HepG2 (cell line): ENCODE results near the gene CPEB3. TPM values are rescaled to one million over a fixed set of nuclear protein-coding genes. Genes with fewer than 3 reads are reported as not detected.

Experiments used
- AGO2 ChIP-seq: fragments of 200-400 bp; formaldehyde crosslinking; optimal IDR thresholded peaks from 2 replicates; pipeline ENCODE3; 2017; ENCODE audit warnings: mild to moderate bottlenecking, low read depth, low read length, moderate library complexity
- ATM ChIP-seq: fragments of 450-650 bp; IDR thresholded peaks from 2 replicates; pipeline ENCODE4 v1.7.1; 2017; ENCODE audit warnings: mild to moderate bottlenecking, borderline replicate concordance
- CBFB ChIP-seq: sonication (generic); formaldehyde crosslinking; IDR thresholded peaks from 2 replicates; pipeline ENCODE4 v1.4.0; 2020; ENCODE audit warnings: missing genetic modification reagents
- CBX1 ChIP-seq: IDR thresholded peaks from one replicate; pipeline ENCODE4 v1.6.1; 2016; ENCODE audit warnings: antibody characterized with exemption, low read depth
- FIP1L1 ChIP-seq: fragments of 200-400 bp; formaldehyde crosslinking; IDR thresholded peaks from 2 replicates; pipeline ENCODE4 v1.6.1; 2018; ENCODE audit warnings: low read depth, mild to moderate bottlenecking, low read length, moderate library complexity, borderline replicate concordance; ENCODE audit not compliant: insufficient read depth
- FOXA1 ChIP-seq, 2 experiments: fragments of 450-650 bp in 1 of 2; sonication (generic) in 1 of 2; formaldehyde crosslinking in 1 of 2; IDR thresholded peaks; 2 replicates each; pipeline versions ENCODE4 v1.4.0 to v1.6.1; 2016 to 2020; ENCODE audit warnings: missing genetic modification reagents in 1 of 2
- FOXA3 ChIP-seq: IDR thresholded peaks from 2 replicates; pipeline ENCODE4 v1.6.1; 2016; ENCODE audit warnings: missing genetic modification reagents, missing compliant biosample characterization
- FOXC1 ChIP-seq: sonication (generic); formaldehyde crosslinking; IDR thresholded peaks from 2 replicates; pipeline ENCODE4 v1.8.0; 2022; ENCODE audit warnings: mild to moderate bottlenecking, missing genetic modification reagents, borderline replicate concordance
- ISX ChIP-seq: sonication (generic); formaldehyde crosslinking; conservative IDR thresholded peaks from 2 replicates; pipeline ENCODE4 v1.5.0; 2020; ENCODE audit warnings: missing genetic modification reagents
- JARID2 ChIP-seq: sonication (generic); formaldehyde crosslinking; IDR thresholded peaks from 2 replicates; pipeline ENCODE4 v1.8.1; 2023; ENCODE audit warnings: missing genetic modification reagents, inconsistent platforms; ENCODE audit not compliant: insufficient replicate concordance
- MTERF4 ChIP-seq: sonication (generic); formaldehyde crosslinking; IDR thresholded peaks from 2 replicates; pipeline ENCODE4 v1.8.0; 2023; ENCODE audit warnings: mild to moderate bottlenecking, missing genetic modification reagents
- NR2C2 ChIP-seq: sonication (generic); formaldehyde crosslinking; IDR thresholded peaks from 2 replicates; pipeline ENCODE4 v1.4.0; 2020; ENCODE audit warnings: missing genetic modification reagents, mild to moderate bottlenecking, moderate library complexity, borderline replicate concordance
- POLR2AphosphoS2 ChIP-seq: IDR thresholded peaks from 2 replicates; pipeline ENCODE4 v1.6.1; 2011; ENCODE audit warnings: low read depth, low read length, improper control_type of control experiment
- SMARCE1 ChIP-seq: fragments of 450-650 bp; IDR thresholded peaks from 2 replicates; pipeline ENCODE4 v1.6.1; 2017; ENCODE audit warnings: borderline replicate concordance
- TOPORS ChIP-seq: sonication (generic); formaldehyde crosslinking; IDR thresholded peaks from 2 replicates; pipeline ENCODE4 v1.8.0; 2023; ENCODE audit warnings: mild to moderate bottlenecking, missing genetic modification reagents
- WIZ ChIP-seq: sonication (generic); formaldehyde crosslinking; IDR thresholded peaks from 2 replicates; pipeline ENCODE4 v1.5.1; 2020; ENCODE audit warnings: mild to moderate bottlenecking, missing genetic modification reagents
- ZFP62 ChIP-seq: sonication (generic); formaldehyde crosslinking; IDR thresholded peaks from 2 replicates; pipeline ENCODE4 v1.4.0; 2020; ENCODE audit warnings: missing genetic modification reagents
- ZMYM3 ChIP-seq: sonication (generic); formaldehyde crosslinking; IDR thresholded peaks from 2 replicates; pipeline ENCODE4 v1.5.1; 2020; ENCODE audit warnings: mild to moderate bottlenecking, missing genetic modification reagents
- ZNF337 ChIP-seq: sonication (generic); formaldehyde crosslinking; IDR thresholded peaks from 2 replicates; pipeline ENCODE4 v1.5.1; 2020; ENCODE audit warnings: missing genetic modification reagents, low read depth, mild to moderate bottlenecking, borderline replicate concordance
- ZNF556 ChIP-seq: sonication (generic); formaldehyde crosslinking; IDR thresholded peaks from 2 replicates; pipeline ENCODE4 v1.4.0; 2020; ENCODE audit warnings: mild to moderate bottlenecking, missing genetic modification reagents, borderline replicate concordance
- ZNF660 ChIP-seq: sonication (generic); formaldehyde crosslinking; IDR thresholded peaks from 2 replicates; pipeline ENCODE4 v1.5.1; 2020; ENCODE audit warnings: mild to moderate bottlenecking, low read depth, missing genetic modification reagents, borderline replicate concordance
- ZSCAN25 ChIP-seq: sonication (generic); formaldehyde crosslinking; IDR thresholded peaks from 2 replicates; pipeline ENCODE4 v1.8.0; 2022; ENCODE audit warnings: mild to moderate bottlenecking, missing genetic modification reagents
- polyA plus RNA-seq, 8 experiments: library from polyadenylated mRNA; depleted of rRNA in 3 of 8; stranded (reverse) in 7 of 8; unstranded in 1 of 8; fragments of >200 nt; fragmentation: Illumina TruSeq in 4 of 8; extraction: Trizol in 4 of 8; gene quantifications; 2 replicates each; pipeline versions ENCODE4 v1.2.1 to v1.2.3, GENCODE V29; 2011 to 2016; ENCODE audit warnings: low read depth in 4 of 8, missing spikeins in 1 of 8, mixed read lengths in 1 of 8; ENCODE audit not compliant: insufficient read depth in 1 of 8
- total RNA-seq, 5 experiments: library from RNA; depleted of rRNA; stranded (reverse); fragments of >200 nt; fragmentation: Illumina TruSeq; extraction: Trizol; gene quantifications; 2 replicates each; pipeline ENCODE4 v1.2.3, GENCODE V29; 2016; ENCODE audit warnings: low read depth in 1 of 5
- TF ChIP-seq, protein P1 (sequence below): sonication (generic); formaldehyde crosslinking; IDR thresholded peaks from 2 replicates; pipeline ENCODE4 v1.4.0; 2020; ENCODE audit warnings: missing genetic modification reagents
- TF ChIP-seq, protein P2 (sequence below): sonication (generic); formaldehyde crosslinking; IDR thresholded peaks from 2 replicates; pipeline ENCODE4 v1.5.1; 2020; ENCODE audit warnings: missing genetic modification reagents, mild to moderate bottlenecking, borderline replicate concordance
- TF ChIP-seq, protein P3 (sequence below): sonication (generic); formaldehyde crosslinking; IDR thresholded peaks from 2 replicates; pipeline ENCODE4 v1.5.0; 2020; ENCODE audit warnings: missing genetic modification reagents

Gene CPEB3
- total and polyA plus RNA-seq, 2 of the 13 experiments (the other 11 are each of a cell fraction or from before 2014, with no cell fraction given) = 0.66 to 0.70 TPM

DNA sequence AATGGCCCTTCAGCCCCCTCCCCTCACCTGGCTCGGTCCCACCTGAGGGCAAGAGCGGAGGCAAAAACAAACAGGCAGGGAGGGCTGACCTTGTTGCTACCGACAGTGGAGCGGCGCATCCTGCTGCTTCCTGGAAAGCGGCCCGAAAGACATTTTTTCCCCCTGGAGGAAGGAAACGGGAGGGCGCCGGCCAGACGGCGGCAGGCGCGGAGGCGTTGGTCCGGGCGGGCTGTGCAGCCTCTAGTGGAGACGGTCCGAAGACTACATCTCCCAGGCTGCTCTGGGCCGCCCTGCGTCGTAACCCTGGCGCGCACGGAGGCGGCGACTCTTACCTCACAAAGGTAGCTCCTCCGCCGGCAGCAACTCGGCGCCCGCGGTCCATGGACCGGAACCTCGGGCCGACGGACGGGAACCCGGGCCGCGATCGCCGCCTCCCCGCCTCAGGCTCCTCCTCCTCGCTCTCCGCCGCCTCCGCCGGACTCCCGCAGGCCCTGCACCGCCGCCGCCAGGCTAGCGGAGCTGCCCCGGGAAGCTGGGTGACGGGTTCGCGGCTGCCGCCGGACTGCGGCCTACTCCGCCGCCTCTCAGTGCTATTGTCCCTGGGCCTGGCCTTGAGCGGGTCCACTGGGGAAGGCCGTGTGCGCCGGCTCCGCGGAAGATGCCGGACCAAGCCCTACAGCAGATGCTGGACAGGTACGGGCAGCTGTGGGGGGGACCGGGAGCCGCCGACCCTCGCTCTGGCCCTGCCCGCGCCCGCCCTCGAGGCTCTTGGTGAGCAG is at the start of gene CPEB3, which contains the start of gene MARCHF5 (continued):
- TF ChIP-seq, protein P1, sequence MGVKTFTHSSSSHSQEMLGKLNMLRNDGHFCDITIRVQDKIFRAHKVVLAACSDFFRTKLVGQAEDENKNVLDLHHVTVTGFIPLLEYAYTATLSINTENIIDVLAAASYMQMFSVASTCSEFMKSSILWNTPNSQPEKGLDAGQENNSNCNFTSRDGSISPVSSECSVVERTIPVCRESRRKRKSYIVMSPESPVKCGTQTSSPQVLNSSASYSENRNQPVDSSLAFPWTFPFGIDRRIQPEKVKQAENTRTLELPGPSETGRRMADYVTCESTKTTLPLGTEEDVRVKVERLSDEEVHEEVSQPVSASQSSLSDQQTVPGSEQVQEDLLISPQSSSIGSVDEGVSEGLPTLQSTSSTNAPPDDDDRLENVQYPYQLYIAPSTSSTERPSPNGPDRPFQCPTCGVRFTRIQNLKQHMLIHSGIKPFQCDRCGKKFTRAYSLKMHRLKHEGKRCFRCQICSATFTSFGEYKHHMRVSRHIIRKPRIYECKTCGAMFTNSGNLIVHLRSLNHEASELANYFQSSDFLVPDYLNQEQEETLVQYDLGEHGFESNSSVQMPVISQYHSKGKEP (CRISPR knock-in tag) = peak; percentile 88
- TF ChIP-seq ZNF337 (CRISPR knock-in tag) (no peak), ZMYM3 (CRISPR knock-in tag) (no peak), MTERF4 (CRISPR knock-in tag) (no peak; the same call in 1 of the 2 replicates), ATM (no peak), JARID2 (no peak), TOPORS (CRISPR knock-in tag) (peak; percentile 88), AGO2 (peak; percentile 64), FOXA1 (IDR thresholded peaks at IDR 0.05) (no peak), FOXA1 (CRISPR knock-in tag; IDR thresholded peaks at IDR 0.05) (no peak; the same call in 1 of the 2 replicates), FIP1L1 (no peak), ZFP62 (CRISPR knock-in tag) (no peak; the same call in 1 of the 2 replicates), ISX (no peak), ZNF660 (CRISPR knock-in tag) (no peak), WIZ (CRISPR knock-in tag) (0 out of 2 replicates have a peak, but pooled peaks have one; percentile 28), ZNF556 (CRISPR knock-in tag) (peak; percentile 91), CBFB (CRISPR knock-in tag) (peak; percentile 81), FOXA3 (CRISPR knock-in tag) (peak; percentile 57; the same call in 1 of the 2 replicates), NR2C2 (CRISPR knock-in tag) (peak; percentile 98), SMARCE1 (no peak), ZSCAN25 (CRISPR knock-in tag) (no peak), CBX1 (no peak), POLR2AphosphoS2 (no peak), FOXC1 (no peak)
- TF ChIP-seq, protein P2, sequence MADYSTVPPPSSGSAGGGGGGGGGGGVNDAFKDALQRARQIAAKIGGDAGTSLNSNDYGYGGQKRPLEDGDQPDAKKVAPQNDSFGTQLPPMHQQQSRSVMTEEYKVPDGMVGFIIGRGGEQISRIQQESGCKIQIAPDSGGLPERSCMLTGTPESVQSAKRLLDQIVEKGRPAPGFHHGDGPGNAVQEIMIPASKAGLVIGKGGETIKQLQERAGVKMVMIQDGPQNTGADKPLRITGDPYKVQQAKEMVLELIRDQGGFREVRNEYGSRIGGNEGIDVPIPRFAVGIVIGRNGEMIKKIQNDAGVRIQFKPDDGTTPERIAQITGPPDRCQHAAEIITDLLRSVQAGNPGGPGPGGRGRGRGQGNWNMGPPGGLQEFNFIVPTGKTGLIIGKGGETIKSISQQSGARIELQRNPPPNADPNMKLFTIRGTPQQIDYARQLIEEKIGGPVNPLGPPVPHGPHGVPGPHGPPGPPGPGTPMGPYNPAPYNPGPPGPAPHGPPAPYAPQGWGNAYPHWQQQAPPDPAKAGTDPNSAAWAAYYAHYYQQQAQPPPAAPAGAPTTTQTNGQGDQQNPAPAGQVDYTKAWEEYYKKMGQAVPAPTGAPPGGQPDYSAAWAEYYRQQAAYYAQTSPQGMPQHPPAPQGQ (CRISPR knock-in tag) = no peak
- TF ChIP-seq, protein P3, sequence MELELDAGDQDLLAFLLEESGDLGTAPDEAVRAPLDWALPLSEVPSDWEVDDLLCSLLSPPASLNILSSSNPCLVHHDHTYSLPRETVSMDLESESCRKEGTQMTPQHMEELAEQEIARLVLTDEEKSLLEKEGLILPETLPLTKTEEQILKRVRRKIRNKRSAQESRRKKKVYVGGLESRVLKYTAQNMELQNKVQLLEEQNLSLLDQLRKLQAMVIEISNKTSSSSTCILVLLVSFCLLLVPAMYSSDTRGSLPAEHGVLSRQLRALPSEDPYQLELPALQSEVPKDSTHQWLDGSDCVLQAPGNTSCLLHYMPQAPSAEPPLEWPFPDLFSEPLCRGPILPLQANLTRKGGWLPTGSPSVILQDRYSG (CRISPR knock-in tag) = no peak
